Mucosa of gallbladder (tissue), 1 donor: Measurements from ENCODE around the gene WDR1. TPM values are rescaled to one million over a fixed set of nuclear protein-coding genes. Genes with fewer than 3 reads are reported as not detected.

Source experiments
- DNase-seq: peaks from one replicate; pipeline ENCODE4 v3.0.0-alpha.2; 2020; ENCODE audit warnings: low spot score
- total RNA-seq: library from RNA; stranded (reverse); gene quantifications from one replicate; pipeline ENCODE4 v1.2.1, GENCODE V29; 2021
- donor health status: DM: no; HTN: no; CAD: no.

WDR1 gene
- total RNA-seq, 1 donor from 2014 or later = 297 TPM

GRCh38 chr4:10040049-10040892 lies 76.3 kb downstream of the WDR1 start:
- DNase-seq = no peak

GRCh38 chr4:10036807-10037342 lies 79.7 kb downstream of the WDR1 start:
- no peak for DNase-seq

GRCh38 chr4:10035130-10035529 lies 81.5 kb downstream of the WDR1 start:
- DNase-seq = no peak

DNA sequence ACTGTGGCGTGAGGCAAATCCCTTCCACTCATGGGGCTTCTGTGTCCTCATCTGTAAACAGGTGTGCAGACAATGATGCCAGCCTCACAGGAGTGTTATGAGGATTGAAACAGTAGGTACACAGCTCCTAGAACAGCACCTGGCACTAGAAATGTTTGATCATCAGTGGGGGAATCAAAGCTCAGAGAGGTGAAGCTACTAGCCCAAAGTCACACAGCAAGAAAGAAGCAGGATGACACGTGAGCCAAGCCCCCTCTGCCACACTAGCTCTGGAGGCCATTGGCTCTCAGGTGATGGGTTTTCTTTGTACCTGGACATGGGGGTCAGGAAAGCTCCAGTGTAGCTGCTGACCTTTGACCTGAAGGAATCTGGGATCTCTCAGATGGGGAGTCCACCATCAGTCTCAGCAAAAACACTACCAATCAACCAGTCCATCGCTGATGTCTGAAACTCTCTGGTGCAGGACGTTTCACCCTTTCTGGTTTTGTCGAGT lies 81.9 kb downstream of the WDR1 start:
- no peak for DNase-seq

- DNase-seq = no peak
These were observed 82.5 kb downstream of the WDR1 start for GRCh38 chr4:10034136-10034535.

DNA sequence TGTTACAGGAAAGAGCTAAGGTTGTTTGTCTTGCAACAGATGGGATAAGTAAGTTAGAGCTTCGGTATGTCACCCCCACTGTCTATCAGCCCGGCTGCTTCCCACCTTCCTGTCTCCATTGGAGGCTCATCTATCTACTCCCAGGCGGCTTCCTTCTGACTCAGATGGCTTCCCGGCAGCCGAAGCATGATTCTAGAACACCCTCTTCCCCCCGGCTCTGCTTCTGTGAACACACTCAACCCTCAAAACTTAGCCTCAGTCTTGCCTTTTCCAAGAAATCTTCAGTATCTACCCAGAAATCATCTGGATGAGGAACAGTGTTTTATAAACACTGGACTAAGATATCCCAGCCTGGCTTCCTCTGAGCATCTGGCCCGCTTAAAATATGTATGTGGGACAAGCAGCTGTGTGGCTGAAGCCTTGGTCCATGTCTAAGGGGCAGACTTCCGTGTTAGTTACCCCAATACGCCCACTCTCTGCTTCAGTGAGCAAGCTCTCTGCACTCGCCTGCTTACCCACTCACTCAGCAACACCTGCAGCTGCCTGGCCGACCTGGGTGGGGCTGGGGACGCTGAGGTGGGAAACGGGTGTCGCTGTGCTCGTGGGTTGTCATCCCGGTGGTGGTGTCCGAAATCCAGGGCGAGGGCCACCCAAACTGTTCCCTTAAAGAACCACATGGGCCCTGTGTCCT lies 83.3 kb downstream of the WDR1 start:
- DNase-seq = no peak

DNA sequence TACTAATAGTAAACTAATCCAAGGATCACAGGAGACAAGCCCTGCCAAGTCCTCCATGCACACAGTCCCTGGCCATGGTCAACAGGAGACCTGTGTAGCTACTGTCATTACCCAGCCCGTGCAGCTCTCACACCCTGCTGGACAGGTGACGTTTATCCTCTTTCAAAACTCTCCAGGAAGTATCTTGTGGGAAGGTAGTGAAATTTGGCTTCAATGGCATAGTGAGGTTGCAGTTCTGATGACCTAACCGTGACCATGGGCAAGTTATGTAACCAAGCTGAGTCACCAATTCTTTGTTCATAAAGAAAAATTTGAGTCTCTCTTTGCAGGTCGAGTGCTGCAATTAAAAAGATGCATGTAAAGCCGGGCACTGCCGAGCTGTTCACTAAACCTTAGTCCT lies 84.0 kb downstream of the WDR1 start:
- peak; percentile 44 for DNase-seq

DNA sequence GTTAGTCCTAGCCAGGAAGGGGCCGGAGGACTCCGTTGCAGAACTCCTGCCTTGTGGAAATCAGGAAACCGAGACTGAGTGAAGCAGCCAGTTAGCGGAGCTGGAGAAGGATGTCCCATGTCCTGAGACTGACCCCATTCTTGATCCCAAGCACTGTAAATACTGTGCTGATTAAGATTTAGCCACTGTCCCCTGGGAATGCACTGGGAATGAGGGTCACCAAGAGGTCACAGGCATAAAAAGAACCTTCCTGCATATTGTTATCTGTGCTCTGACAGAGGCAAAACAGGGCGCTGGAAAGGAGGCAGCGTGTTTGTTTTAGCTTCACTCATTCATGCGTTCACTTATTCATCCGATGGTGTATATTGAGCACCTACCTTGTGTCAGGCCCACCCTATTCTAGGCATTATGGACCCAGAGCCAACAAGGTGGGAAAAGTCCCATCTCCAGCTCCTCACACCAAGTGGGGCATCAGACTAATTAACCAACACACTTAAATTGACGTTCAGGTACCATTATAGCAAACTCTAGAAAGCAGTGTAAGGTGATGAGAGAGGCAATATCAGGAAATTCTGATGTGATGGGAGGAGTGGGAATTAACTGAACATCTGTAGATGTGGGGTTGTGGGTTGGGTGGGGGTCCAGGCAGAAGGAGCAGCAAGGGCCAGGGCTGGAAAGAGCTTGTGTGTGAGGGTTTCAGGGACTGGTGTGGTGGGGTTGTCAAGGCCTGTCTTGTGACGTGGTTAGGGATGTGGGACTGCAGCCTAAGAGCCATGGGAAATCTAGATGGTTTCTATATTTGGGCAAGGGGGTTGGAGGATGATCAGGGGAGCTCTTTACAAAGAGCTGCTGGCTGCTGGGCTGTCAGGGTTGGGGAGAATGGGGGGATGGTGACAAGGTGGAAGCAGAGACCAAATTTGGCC lies 84.7 kb downstream of the WDR1 start:
- DNase-seq = no peak

GRCh38 chr4:10030972-10031667 lies 85.5 kb downstream of the WDR1 start:
- DNase-seq = no peak

DNA sequence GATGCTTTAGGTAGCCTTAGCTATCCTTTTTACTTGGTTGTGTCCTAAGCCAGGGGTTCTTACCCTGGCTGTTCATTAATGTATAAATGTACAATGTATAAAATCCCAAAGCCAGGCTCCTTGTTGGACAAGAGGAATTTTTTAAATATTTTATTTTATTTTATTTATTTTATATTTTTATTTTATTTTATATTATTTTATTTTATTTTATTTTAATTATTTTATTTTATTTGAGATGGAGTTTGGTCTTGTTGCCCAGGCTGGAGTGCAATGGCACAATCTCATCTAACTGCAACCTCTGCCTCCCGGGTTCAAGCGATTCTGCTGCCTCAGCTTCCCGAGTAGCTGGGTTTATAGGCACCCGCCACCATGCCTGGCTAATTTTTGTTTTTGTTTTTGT lies 87.2 kb downstream of the WDR1 start:
- no peak for DNase-seq

DNA sequence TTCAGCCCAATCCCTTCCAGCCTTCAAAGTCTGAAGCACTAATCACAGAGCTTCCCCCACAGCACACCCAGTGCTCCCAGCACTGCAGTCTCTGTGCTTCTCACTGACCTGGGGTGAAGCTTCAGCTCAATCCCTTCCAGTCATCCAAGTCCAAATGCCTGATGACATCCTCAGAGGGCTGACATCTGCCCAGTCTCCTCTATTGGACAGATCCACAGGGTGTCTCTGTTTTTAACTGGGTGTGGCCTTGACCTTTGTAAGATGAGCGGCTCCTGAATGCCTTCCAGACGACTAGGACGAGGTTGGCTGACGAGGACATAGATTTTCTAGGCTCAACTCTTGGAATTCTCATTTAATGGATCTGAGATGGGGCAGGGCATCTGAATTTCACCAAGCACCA lies 87.7 kb downstream of the WDR1 start:
- no peak for DNase-seq

DNA sequence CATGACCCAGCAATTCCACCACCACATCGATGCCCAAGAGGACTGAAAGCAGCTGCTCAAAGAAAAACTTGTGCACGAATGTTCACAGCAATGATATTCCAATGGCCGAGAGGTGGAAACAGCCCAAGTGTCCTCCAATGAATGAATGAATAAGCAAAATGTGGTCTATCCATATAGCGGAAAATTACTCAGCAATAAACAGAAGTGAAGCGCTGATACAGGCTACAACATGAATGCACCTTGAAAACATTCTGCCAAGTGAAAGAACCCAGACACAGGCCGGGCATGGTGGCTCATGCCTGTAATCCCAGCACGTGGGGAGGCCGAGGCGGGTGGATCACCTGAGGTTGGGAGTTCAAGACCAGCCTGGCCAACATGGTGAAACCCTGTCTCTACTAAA lies 90.1 kb downstream of the WDR1 start:
- no peak for DNase-seq

- DNase-seq = no peak
These were observed 91.3 kb downstream of the WDR1 start for GRCh38 chr4:10025230-10025806.

Other genes starting within 250 kb of the WDR1 start
- gene SLC2A9, start 95.3 kb downstream of the WDR1 start, total RNA-seq = 10.4 TPM